Lower leg skin (tissue), 4 donors: ENCODE results near the gene SH3BP5. TPM values are rescaled to one million over a fixed set of nuclear protein-coding genes. Genes with fewer than 3 reads are reported as not detected.

ENCODE experiments used
- DNase-seq, 2 donors: peaks; one replicate each; pipeline ENCODE4 v3.0.0-alpha.2; 2019; ENCODE audit warnings: low spot score in 2 of 2
- H3K4me3 ChIP-seq: fragments of 200-600 bp; sonication (generic); 2 replicates; pipeline ENCODE4 v1.5.1; 2017; ENCODE audit warnings: mild to moderate bottlenecking, low read depth; ENCODE audit not compliant: poor library complexity, severe bottlenecking
- CTCF ChIP-seq, 3 donors: fragments of 450-650 bp; IDR thresholded peaks; one replicate each; pipeline ENCODE4 v1.5.1; 2016; ENCODE audit warnings: antibody characterized with exemption in 3 of 3, mild to moderate bottlenecking in 3 of 3, moderate library complexity in 2 of 3
- POLR2A ChIP-seq, 2 donors: fragments of 450-650 bp; IDR thresholded peaks; one replicate each; pipeline ENCODE4 v1.6.1; 2016 to 2017; ENCODE audit warnings: antibody characterized with exemption in 2 of 2, mild to moderate bottlenecking in 1 of 2, moderate library complexity in 1 of 2
- WGBS, 2 donors: methylation state at CpG; one replicate each; pipeline ENCODE4 v1.1.5; 2018; 5-methylcytosine and 5-hydroxymethylcytosine counted together
- intact Hi-C: fragments of 100-400 bp; cut with DNase I; formaldehyde crosslinking; loops from one replicate; pipeline ENCODE4 v1.15.0; 2023; ENCODE audit warnings: low total_unique reads
- total RNA-seq, 4 donors: library from RNA; depleted of rRNA; stranded (reverse); fragments of >200 nt; gene quantifications; one replicate each; pipeline ENCODE4 v1.1.0, GENCODE V29; 2016

Gene SH3BP5
- total RNA-seq, 4 donors from 2014 or later, result 10.7 to 30.3 (median 18.5) TPM

- no peak for TF ChIP-seq CTCF (IDR thresholded peaks at IDR 0.05)
- no peak for TF ChIP-seq POLR2A (IDR thresholded peaks at IDR 0.05)
- no peak for DNase-seq
- no peak overlapping the region for H3K4me3 ChIP-seq
- intact Hi-C loops, result no loop called here
- WGBS, 2 donors, result 63% methylated on average over 3 of the region's 3 CpGs
Measured at GRCh38 chr3:15347737-15348110, 15.3 kb upstream of the SH3BP5 start.

GRCh38 chr3:15347063-15347736 is 14.8 kb upstream of the SH3BP5 start:
- WGBS, 2 donors, result 70 to 78% methylated on average over 7 of the region's 7 CpGs
- intact Hi-C loops, result no loop called here
- DNase-seq, result no peak
- TF ChIP-seq POLR2A (IDR thresholded peaks at IDR 0.05) (no peak), CTCF (IDR thresholded peaks at IDR 0.05) (no peak)
- H3K4me3 ChIP-seq, result no peak overlapping the region

- no peak for DNase-seq
- intact Hi-C loops, result no loop called here
- 82 to 93% methylated on average over 2 of the region's 2 CpGs for WGBS, 2 donors
- no peak overlapping the region for H3K4me3 ChIP-seq
- TF ChIP-seq POLR2A (IDR thresholded peaks at IDR 0.05), result no peak
- no peak for TF ChIP-seq CTCF (IDR thresholded peaks at IDR 0.05)
Measured at GRCh38 chr3:15346516-15346915, 14.1 kb upstream of the SH3BP5 start.

GRCh38 chr3:15345608-15346137 is 13.3 kb upstream of the SH3BP5 start:
- TF ChIP-seq POLR2A (IDR thresholded peaks at IDR 0.05) (no peak), CTCF (IDR thresholded peaks at IDR 0.05) (no peak)
- no peak overlapping the region for H3K4me3 ChIP-seq
- WGBS, 2 donors, result 69 to 72% methylated on average over 4 of the region's 4 CpGs
- DNase-seq, result no peak
- intact Hi-C loops, result no loop called here

- no peak overlapping the region for H3K4me3 ChIP-seq
- no peak for DNase-seq
- intact Hi-C loops, result no loop called here
- 55 to 61% methylated on average over 4 of the region's 4 CpGs for WGBS, 2 donors
- TF ChIP-seq POLR2A (IDR thresholded peaks at IDR 0.05), result no peak
- no peak for TF ChIP-seq CTCF (IDR thresholded peaks at IDR 0.05)
Measured at GRCh38 chr3:15345066-15345607, 12.8 kb upstream of the SH3BP5 start.
